GM10248 (cell line): ENCODE measurements around the gene BCL2A1.

Experiments used
- CTCF ChIA-PET: fragments of 300-600 bp; sonication (Branson Sonifier 250); formaldehyde crosslinking; extraction: SDS; loops from one replicate; lab custom pipeline; 2021; ENCODE audit warnings: antibody characterized with exemption; lab: Yijun Ruan, JAX
- POLR2A ChIA-PET: fragments of 350-650 bp; sonication (Branson Sonifier 250); formaldehyde crosslinking; extraction: SDS; loops from one replicate; lab custom pipeline; 2020; ENCODE audit warnings: antibody characterized with exemption; lab: Yijun Ruan, JAX
- DNase-seq: peaks from one replicate; pipeline ENCODE4 v3.0.0; 2012; ENCODE audit errors: extremely low spot score
- TF ChIP-seq, protein P1 (sequence below): IDR thresholded peaks from 2 replicates; pipeline ENCODE4 v1.5.1; 2012; ENCODE audit warnings: mild to moderate bottlenecking, low read depth; ENCODE audit errors: extremely low read depth, missing control alignments, control extremely low read depth

BCL2A1 gene

DNA sequence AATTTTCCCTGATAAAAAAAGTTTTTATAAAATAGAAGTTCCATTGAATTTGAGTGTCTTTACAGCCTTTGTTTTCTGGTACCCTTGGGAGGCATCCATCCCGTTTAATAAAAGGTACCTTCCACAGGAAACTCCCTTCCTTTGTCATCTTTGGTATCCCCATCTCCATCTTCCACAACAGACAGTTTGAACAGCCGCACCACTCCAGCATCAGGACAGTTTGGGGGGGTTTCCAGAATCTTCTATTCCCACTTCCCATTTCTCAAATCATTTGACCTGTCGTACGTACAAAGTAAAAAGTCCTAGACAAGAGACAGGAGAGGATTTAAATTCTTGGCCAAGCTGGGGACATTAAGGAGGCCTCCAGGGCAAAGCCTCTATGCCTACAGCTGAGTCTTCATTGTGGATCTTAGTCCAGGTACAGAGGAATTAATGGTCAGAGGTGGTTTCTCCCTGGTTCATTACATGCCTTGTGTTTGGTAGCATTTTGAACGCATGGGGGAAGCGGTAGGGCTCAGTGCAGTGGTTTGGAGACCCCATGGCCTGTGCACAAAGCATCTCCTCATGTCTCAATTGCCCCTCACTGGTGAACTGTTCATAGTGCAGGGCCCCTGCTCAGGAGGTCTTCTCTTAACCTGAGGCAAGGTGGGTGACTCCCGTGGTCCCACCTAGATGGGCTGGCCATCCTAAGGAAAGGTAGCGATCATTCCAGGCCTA lies 19.4 kb upstream of the BCL2A1 start:
- no peak for DNase-seq
- POLR2A ChIA-PET: no interaction called here
- CTCF ChIA-PET: interaction anchor here (1.3 to 5.3 kb wide), 2 partner anchors 9 to 137 kb away, joined by 4 to 77 read pairs; no protein-coding TSS in a partner anchor
- TF ChIP-seq, protein P1, sequence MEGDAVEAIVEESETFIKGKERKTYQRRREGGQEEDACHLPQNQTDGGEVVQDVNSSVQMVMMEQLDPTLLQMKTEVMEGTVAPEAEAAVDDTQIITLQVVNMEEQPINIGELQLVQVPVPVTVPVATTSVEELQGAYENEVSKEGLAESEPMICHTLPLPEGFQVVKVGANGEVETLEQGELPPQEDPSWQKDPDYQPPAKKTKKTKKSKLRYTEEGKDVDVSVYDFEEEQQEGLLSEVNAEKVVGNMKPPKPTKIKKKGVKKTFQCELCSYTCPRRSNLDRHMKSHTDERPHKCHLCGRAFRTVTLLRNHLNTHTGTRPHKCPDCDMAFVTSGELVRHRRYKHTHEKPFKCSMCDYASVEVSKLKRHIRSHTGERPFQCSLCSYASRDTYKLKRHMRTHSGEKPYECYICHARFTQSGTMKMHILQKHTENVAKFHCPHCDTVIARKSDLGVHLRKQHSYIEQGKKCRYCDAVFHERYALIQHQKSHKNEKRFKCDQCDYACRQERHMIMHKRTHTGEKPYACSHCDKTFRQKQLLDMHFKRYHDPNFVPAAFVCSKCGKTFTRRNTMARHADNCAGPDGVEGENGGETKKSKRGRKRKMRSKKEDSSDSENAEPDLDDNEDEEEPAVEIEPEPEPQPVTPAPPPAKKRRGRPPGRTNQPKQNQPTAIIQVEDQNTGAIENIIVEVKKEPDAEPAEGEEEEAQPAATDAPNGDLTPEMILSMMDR: no peak

DNA sequence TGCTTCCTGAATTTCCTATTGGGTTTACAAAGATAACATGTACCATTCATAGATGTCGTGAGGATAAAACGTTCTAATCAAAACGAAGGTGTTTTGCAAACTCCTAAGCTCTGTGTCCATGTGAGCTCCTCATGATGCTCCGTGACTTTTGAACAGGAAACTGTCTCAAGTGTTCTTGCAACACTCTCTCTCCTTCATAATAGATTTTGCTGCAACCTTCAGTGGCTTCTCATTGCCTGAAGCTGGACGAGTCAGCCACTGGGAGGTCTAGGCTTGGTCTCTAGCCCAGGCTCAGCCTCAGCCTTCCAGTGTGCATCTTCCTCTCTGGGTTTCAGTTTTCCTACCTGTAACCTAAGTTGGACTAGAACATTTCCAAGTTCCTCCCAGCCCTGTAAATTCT lies 18.7 kb upstream of the BCL2A1 start:
- no peak for DNase-seq
- CTCF ChIA-PET: interaction anchor here (1.3 to 5.3 kb wide), 2 partner anchors 9 to 136 kb away, joined by 4 to 77 read pairs; no protein-coding TSS in a partner anchor
- POLR2A ChIA-PET: no interaction called here
- TF ChIP-seq, protein P1: no peak

DNA sequence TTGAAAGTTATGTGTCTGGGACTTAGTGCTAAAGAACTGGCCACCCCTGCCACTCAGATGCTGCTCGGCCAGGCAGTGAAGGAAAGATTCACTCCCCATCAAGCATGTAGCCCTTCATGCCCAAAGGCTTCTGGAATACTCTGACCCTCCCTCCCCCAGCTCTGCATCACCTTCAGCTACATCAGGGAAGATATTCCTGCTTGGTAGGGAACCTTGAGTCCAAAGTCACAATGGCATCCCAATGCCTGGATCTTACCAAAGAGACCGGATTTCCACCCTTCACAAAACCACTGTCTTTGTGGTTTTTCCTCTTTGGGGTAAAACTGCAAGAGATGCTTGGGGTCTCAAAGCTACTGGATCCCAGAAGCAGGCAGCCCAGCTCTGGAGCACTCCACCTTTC lies 18.2 kb upstream of the BCL2A1 start:
- ChIA-PET POLR2A (no interaction called here), CTCF (interaction anchor here (1.3 to 5.3 kb wide), 2 partner anchors 8 to 135 kb away, joined by 4 to 77 read pairs; no protein-coding TSS in a partner anchor)
- no peak for DNase-seq
- TF ChIP-seq, protein P1: no peak

DNA sequence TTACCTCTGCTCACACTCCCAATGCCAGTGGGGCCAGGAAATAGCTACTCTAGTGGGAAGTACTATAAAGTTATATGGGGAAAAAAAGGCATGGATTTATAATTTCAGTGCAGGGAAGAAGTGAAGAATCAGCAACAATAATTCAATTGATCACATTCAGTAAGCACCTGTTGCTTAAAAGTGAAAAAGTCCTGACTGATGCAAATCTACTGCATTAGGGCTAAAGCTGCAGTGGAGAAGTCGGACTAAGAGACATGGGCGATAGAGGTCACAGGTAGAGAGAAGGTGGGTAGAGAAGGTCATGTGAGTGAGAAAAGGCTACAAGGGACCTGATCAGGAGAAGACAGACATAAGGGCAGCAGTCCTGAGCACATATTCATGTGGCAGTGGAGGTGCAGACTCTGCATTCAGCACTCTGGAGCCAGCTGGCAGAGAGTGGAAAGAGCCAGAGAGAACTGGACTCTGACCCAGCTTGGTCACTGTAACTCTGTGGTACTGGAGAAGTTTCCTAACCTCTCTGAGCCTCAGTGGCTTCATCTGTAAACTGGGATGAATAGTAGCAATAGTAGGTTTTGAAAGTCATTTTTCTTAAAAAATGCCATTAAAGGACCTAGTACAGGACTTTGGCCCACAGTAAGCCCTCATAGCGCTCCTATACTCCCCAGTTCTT lies 17.6 kb upstream of the BCL2A1 start:
- ChIA-PET POLR2A (no interaction called here), CTCF (interaction anchor here (0.9 to 1.5 kb wide), 2 partner anchors 185 to 607 kb away, joined by 3 to 4 read pairs; no protein-coding TSS in a partner anchor)
- no peak for DNase-seq
- TF ChIP-seq, protein P1: no peak

DNA sequence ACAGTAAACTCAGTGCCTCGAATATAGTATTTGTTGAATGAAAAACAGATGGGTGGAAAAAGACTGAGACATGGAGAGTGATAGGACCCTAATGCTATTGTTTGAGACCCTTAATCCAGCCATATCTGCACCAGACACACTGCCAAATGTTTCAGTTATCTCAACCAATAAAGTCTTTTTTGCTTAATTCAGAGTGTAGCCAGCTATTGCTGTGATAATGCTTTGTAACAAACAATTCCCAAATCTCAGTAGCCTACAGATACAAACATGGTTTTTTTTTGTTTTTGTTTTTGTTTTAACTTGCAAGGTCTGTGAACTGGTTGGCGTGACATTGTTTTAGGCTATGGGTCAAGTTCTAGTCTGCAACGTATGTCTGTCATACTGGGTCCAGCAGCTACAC lies 17.0 kb upstream of the BCL2A1 start:
- ChIA-PET POLR2A (no interaction called here), CTCF (interaction anchor here (0.9 to 1.5 kb wide), 2 partner anchors 185 to 606 kb away, joined by 3 to 4 read pairs; no protein-coding TSS in a partner anchor)
- no peak for DNase-seq

DNA sequence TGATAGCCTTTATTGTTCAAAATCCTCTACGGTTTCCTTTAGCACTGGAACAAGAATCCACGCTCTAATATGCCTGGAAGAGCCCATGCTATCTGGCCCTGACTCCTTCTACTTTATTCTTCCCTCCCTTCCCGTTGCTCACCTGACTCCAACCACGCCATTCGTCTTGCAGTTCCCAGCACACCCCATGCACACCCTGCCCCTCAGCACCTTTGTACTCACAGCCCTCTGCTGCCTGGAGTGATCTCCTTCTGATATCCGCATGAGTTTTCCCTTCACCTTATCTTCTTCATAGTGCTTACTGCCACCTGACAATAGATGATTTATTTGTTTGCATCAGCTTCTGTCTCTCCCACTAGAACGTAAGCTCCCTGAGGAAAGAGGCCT lies 16.6 kb upstream of the BCL2A1 start:
- no peak for DNase-seq
- TF ChIP-seq, protein P1: no peak
- ChIA-PET POLR2A (no interaction called here), CTCF (interaction anchor here (1.5 kb wide), 1 partner anchor 186 kb away, joined by 4 read pairs; no protein-coding TSS in a partner anchor)

More for the DNA sequence above, 17.0 kb upstream of the BCL2A1 start:
- TF ChIP-seq, protein P1: no peak
